WTC11 (cell line): ENCODE measurements around the gene COPS9. TPM values are rescaled to one million over a fixed set of nuclear protein-coding genes. Genes with fewer than 3 reads are reported as not detected.

Experiments used
- ATAC-seq: fragments of 200-7000 bp; cut with Tn5 transposase; 2 replicates; pipeline ENCODE4 v1.10.0; 2021; ENCODE audit warnings: mild to moderate bottlenecking, moderate library complexity
- CTCF ChIA-PET: fragments of 300-600 bp; sonication (Branson Sonifier 250); formaldehyde crosslinking; loops from one replicate; lab custom pipeline; 2021; ENCODE audit warnings: antibody characterized with exemption; lab: Charles Lee
- POLR2A ChIA-PET: fragments of 350-600 bp; sonication (Branson Sonifier 250); formaldehyde crosslinking; loops from one replicate; lab custom pipeline; 2021; ENCODE audit warnings: antibody characterized with exemption; lab: Charles Lee
- DNase-seq: peaks from one replicate; pipeline ENCODE4 v3.0.0; 2021; ENCODE audit warnings: low spot score
- H3K27ac Mint-ChIP-seq: 2 replicates; pipeline ENCODE4 v1.8.0; 2021; ENCODE audit warnings: mixed read lengths
- H3K27me3 Mint-ChIP-seq: 2 replicates; pipeline ENCODE4 v1.8.0; 2021; ENCODE audit warnings: low read depth, mild to moderate bottlenecking, moderate library complexity, mixed read lengths
- H3K36me3 Mint-ChIP-seq: 2 replicates; pipeline ENCODE4 v1.8.0; 2021; ENCODE audit warnings: mixed read lengths
- H3K4me1 Mint-ChIP-seq: 2 replicates; pipeline ENCODE4 v1.8.0; 2022; ENCODE audit warnings: mixed read lengths
- H3K4me3 Mint-ChIP-seq: 2 replicates; pipeline ENCODE4 v1.8.0; 2021; ENCODE audit warnings: mild to moderate bottlenecking, moderate library complexity, mixed read lengths
- H3K9me3 Mint-ChIP-seq: 2 replicates; pipeline ENCODE4 v1.8.0; 2021; ENCODE audit warnings: mixed read lengths
- ATF2 ChIP-seq: sonication (generic); formaldehyde crosslinking; IDR thresholded peaks from 2 replicates; pipeline ENCODE4 v1.8.1; 2022; ENCODE audit warnings: low read depth, missing genetic modification reagents, borderline replicate concordance
- CBFB ChIP-seq: sonication (generic); formaldehyde crosslinking; IDR thresholded peaks from 2 replicates; pipeline ENCODE4 v1.8.1; 2022; ENCODE audit warnings: mild to moderate bottlenecking, low read depth, missing genetic modification reagents
- CREB1 ChIP-seq: sonication (generic); formaldehyde crosslinking; IDR thresholded peaks from 2 replicates; pipeline ENCODE4 v1.8.0; 2023; ENCODE audit warnings: mild to moderate bottlenecking, missing genetic modification reagents
- CREM ChIP-seq: sonication (generic); formaldehyde crosslinking; IDR thresholded peaks from 2 replicates; pipeline ENCODE4 v1.8.1; 2022; ENCODE audit warnings: mild to moderate bottlenecking, missing genetic modification reagents, moderate library complexity
- E2F1 ChIP-seq: sonication (generic); formaldehyde crosslinking; IDR thresholded peaks from 2 replicates; pipeline ENCODE4 v1.8.0; 2022; ENCODE audit warnings: mild to moderate bottlenecking, missing genetic modification reagents
- NR1H2 ChIP-seq: sonication (generic); formaldehyde crosslinking; IDR thresholded peaks from 2 replicates; pipeline ENCODE4 v1.9.0; 2021; ENCODE audit warnings: mild to moderate bottlenecking, moderate library complexity, missing genetic modification reagents
- SOX15 ChIP-seq: fragments of 250-450 bp; sonication (Bioruptor Pico); IDR thresholded peaks from 2 replicates; pipeline ENCODE4 v1.9.0; 2021; ENCODE audit warnings: mild to moderate bottlenecking
- USF1 ChIP-seq: sonication (generic); formaldehyde crosslinking; IDR thresholded peaks from 2 replicates; pipeline ENCODE4 v1.8.0; 2022; ENCODE audit warnings: mild to moderate bottlenecking, missing genetic modification reagents
- ZMAT4 ChIP-seq: fragments of 250-450 bp; sonication (Bioruptor Pico); IDR thresholded peaks from 2 replicates; pipeline ENCODE4 v1.9.0; 2021; ENCODE audit warnings: mild to moderate bottlenecking
- ZNF219 ChIP-seq: sonication (generic); formaldehyde crosslinking; IDR thresholded peaks from 2 replicates; pipeline ENCODE4 v1.8.0; 2023; ENCODE audit warnings: missing genetic modification reagents, mild to moderate bottlenecking, borderline replicate concordance
- ZNF232 ChIP-seq: sonication (generic); formaldehyde crosslinking; IDR thresholded peaks from 2 replicates; pipeline ENCODE4 v1.8.0; 2022; ENCODE audit warnings: mild to moderate bottlenecking, missing genetic modification reagents
- ZNF317 ChIP-seq: sonication (generic); formaldehyde crosslinking; IDR thresholded peaks from 2 replicates; pipeline ENCODE4 v1.8.1; 2023; ENCODE audit warnings: low read depth, mild to moderate bottlenecking, moderate library complexity, missing genetic modification reagents, borderline replicate concordance
- ZNF425 ChIP-seq: fragments of 250-450 bp; sonication (Bioruptor Pico); conservative IDR thresholded peaks from 2 replicates; pipeline ENCODE4 v1.9.0; 2021; ENCODE audit warnings: mild to moderate bottlenecking
- ZNF532 ChIP-seq: fragments of 250-450 bp; sonication (Bioruptor Pico); IDR thresholded peaks from 2 replicates; pipeline ENCODE4 v1.9.0; 2021; ENCODE audit warnings: mild to moderate bottlenecking, borderline replicate concordance
- total RNA-seq: library from RNA; stranded (reverse); gene quantifications from 3 replicates; pipeline ENCODE4 v1.2.3, GENCODE V29; 2021

COPS9 gene
- total RNA-seq, 1 experiment from 2014 or later, result 142 TPM

- TF ChIP-seq CREB1 (CRISPR knock-in tag) (no peak), CBFB (no peak), ZNF219 (CRISPR knock-in tag) (no peak), ZNF317 (CRISPR knock-in tag) (no peak), ZNF532 (CRISPR knock-in tag) (no peak), CREM (CRISPR knock-in tag) (no peak), SOX15 (CRISPR knock-in tag) (no peak)
- TF ChIP-seq, all 79 proteins: peak for 0
Observed at GRCh38 chr2:240147911-240148587, 11.9 kb upstream of the COPS9 start (continued).

GRCh38 chr2:240147382-240147781, 11.3 kb upstream of the COPS9 start:
- H3K4me3 Mint-ChIP-seq, result no peak overlapping the region
- no peaks in the 10 kb centered on the region for H3K4me1 Mint-ChIP-seq
- CTCF ChIA-PET, result no interaction called here
- peaks cover 10% of the 10 kb centered on the region for H3K9me3 Mint-ChIP-seq
- TF ChIP-seq NR1H2 (no peak), ZNF232 (CRISPR knock-in tag) (no peak), ZNF532 (CRISPR knock-in tag) (no peak), ZNF425 (CRISPR knock-in tag) (no peak), USF1 (CRISPR knock-in tag) (no peak), ZMAT4 (CRISPR knock-in tag) (no peak), ATF2 (CRISPR knock-in tag) (no peak), E2F1 (no peak)
- TF ChIP-seq, all 79 proteins: peak for 0
- H3K36me3 Mint-ChIP-seq, result no peaks in the 10 kb centered on the region
- H3K27me3 Mint-ChIP-seq, result no peaks in the 10 kb centered on the region
- ATAC-seq (no peak), DNase-seq (no peak)
- H3K27ac Mint-ChIP-seq, result no peak overlapping the region
- POLR2A ChIA-PET, result no interaction called here
